ENCODE data around the gene DRAP1. TPM values are rescaled to one million over a fixed set of nuclear protein-coding genes. Genes with fewer than 3 reads are reported as not detected.

The DRAP1 gene
- total RNA-seq, 5 donors from 2014 or later (not counting 1 experiment from before 2014, with no cell fraction given) = 56.3 to 122 (median 107) TPM

DNA sequence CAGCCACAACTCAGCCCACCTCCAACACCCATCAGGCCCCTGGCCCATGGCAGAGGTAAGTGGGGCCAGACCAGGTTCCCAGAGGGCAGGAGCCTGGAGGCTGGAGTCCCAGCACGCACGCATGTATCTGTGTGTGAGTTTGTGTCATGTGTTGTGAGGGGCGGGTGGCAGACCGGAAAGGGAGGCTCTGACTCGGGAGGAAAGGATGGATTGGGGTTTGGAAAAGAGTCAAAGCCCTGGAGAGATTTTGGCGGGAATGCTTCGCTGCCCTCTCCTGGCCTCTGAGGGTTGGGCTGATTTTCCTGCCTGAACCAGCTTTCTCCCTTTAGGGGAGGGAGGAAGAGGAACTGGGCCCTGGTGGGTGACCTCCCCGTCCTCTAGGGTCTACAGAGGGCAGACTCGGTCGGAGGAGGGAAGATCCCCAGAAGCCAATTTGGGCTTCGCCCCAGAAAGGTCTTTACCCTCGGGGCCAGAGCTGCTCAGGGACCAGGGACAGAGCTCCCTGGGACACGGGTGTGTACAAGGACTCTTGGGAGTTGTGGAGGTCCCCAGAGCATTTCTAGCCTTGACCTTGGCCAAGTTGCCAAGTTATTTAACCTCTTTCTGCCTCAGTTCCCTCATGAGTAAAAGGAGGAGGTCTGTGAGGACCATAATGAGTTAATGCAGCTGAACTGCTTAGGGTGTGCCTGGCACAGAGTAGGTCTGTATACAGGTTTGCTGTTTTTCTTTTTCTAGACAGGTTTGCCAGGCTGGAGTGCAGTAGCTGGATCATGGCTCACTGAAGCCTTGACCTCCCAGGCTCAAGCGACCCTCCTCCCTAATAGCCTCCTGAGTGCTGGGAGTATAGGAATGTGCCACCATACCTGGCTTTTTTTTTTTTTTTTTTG, 7.3 kb upstream of the DRAP1 start:
- Mint-ChIP-seq H3K9me3 (no peaks in the 10 kb centered on the region), H3K27me3 (peaks cover under 1 to 4% of the 10 kb centered on the region in 2 donors), H3K36me3 (peaks cover 5% of the 10 kb centered on the region), H3K4me1 (peaks cover 20 to 28% (median 26%) of the 10 kb centered on the region in 3 donors), H3K4me3 (no peak overlapping the region), H3K27ac (no peak overlapping the region)
- Histone ChIP-seq H3K27ac (ENCODE audit: low read length) (no peak overlapping the region), H3K4me1 (ENCODE audit: control insufficient read depth in 1 of 2, extremely low read depth in 1 of 2, insufficient read depth in 2 of 2, low read length in 2 of 2) (peaks cover 3 to 28% of the 10 kb centered on the region in 2 experiments), H3K36me3 (ENCODE audit: control insufficient read depth in 2 of 2, extremely low read depth in 1 of 2, insufficient read depth in 1 of 2, low read length in 1 of 2) (peaks cover 0 to 3% of the 10 kb centered on the region in 2 donors), H3K4me3 (ENCODE audit: control insufficient read depth in 1 of 2, extremely low read depth in 1 of 2, low read length in 1 of 2) (no peak overlapping the region), H3K9me3 (no peaks in the 10 kb centered on the region), H3K27me3 (replicated peaks in 1 of 2; ENCODE audit: control insufficient read depth in 2 of 2, extremely low read depth in 1 of 2, insufficient read depth in 2 of 2, low read length in 1 of 2) (peaks cover 0 to 31% of the 10 kb centered on the region in 2 experiments)
- no peak for ATAC-seq (replicated peaks in 1 of 4)
- POLR2A ChIA-PET = no interaction called here
- CTCF ChIA-PET = no interaction called here
- no peak for DNase-seq
- 61% methylated on average over 10 of the region's 14 CpGs for WGBS (ENCODE audit: insufficient coverage)

- ChIA-PET CTCF (no interaction called here), POLR2A (no interaction called here)
- peaks cover 12 to 37% of the 10 kb centered on the region in 2 experiments for H3K4me1 ChIP-seq (ENCODE audit: control insufficient read depth in 1 of 2, extremely low read depth in 1 of 2, insufficient read depth in 2 of 2, low read length in 2 of 2)
- no peak overlapping the region for H3K4me3 Mint-ChIP-seq
- H3K36me3 ChIP-seq (ENCODE audit: control insufficient read depth in 2 of 2, extremely low read depth in 1 of 2, insufficient read depth in 1 of 2, low read length in 1 of 2) = peaks cover 0 to 11% of the 10 kb centered on the region in 2 donors
- H3K9me3 ChIP-seq = no peaks in the 10 kb centered on the region
- WGBS (ENCODE audit: insufficient coverage) = 72% methylated on average over 3 of the region's 4 CpGs
- ATAC-seq (replicated peaks in 1 of 4) = no peak
- no peaks in the 10 kb centered on the region for H3K9me3 Mint-ChIP-seq
- no peak overlapping the region for H3K27ac Mint-ChIP-seq
- H3K4me3 ChIP-seq (ENCODE audit: control insufficient read depth in 1 of 2, extremely low read depth in 1 of 2, low read length in 1 of 2) = no peak overlapping the region
- peaks cover 24 to 33% (median 32%) of the 10 kb centered on the region in 3 donors for H3K4me1 Mint-ChIP-seq
- H3K36me3 Mint-ChIP-seq = peaks cover 7% of the 10 kb centered on the region
- H3K27me3 ChIP-seq (replicated peaks in 1 of 2; ENCODE audit: control insufficient read depth in 2 of 2, extremely low read depth in 1 of 2, insufficient read depth in 2 of 2, low read length in 1 of 2) = peaks cover 0 to 24% of the 10 kb centered on the region in 2 experiments
- DNase-seq = no peak
- peaks cover 0 to 4% of the 10 kb centered on the region in 2 donors for H3K27me3 Mint-ChIP-seq
- no peak overlapping the region for H3K27ac ChIP-seq (ENCODE audit: low read length)
Measured at GRCh38 chr11:65912845-65913244, 6.4 kb upstream of the DRAP1 start.

GRCh38 chr11:65915101-65915820, 4.0 kb upstream of the DRAP1 start:
- Mint-ChIP-seq H3K27me3 (no peaks in the 10 kb centered on the region), H3K27ac (peak overlapping the region in 1 of 2 donors; percentile 2), H3K9me3 (no peaks in the 10 kb centered on the region), H3K36me3 (peaks cover 7% of the 10 kb centered on the region), H3K4me1 (peaks cover 29 to 36% (median 29%) of the 10 kb centered on the region in 3 donors), H3K4me3 (no peak overlapping the region)
- H3K9me3 ChIP-seq = no peaks in the 10 kb centered on the region
- ChIA-PET CTCF (interaction anchor here in 1 of 2 donors (0.7 kb wide), 2 partner anchors 14 to 48 kb away, joined by 3 to 4 read pairs; no protein-coding TSS in a partner anchor), POLR2A (no interaction called here)
- H3K36me3 ChIP-seq (ENCODE audit: control insufficient read depth in 2 of 2, extremely low read depth in 1 of 2, insufficient read depth in 1 of 2, low read length in 1 of 2) = peaks cover 0 to 12% of the 10 kb centered on the region in 2 donors
- H3K4me3 ChIP-seq (ENCODE audit: control insufficient read depth in 1 of 2, extremely low read depth in 1 of 2, low read length in 1 of 2) = no peak overlapping the region
- ATAC-seq (replicated peaks in 1 of 4) (no peak), DNase-seq (no peak)
- H3K27me3 ChIP-seq (replicated peaks in 1 of 2; ENCODE audit: control insufficient read depth in 2 of 2, extremely low read depth in 1 of 2, insufficient read depth in 2 of 2, low read length in 1 of 2) = peaks cover 0 to 17% of the 10 kb centered on the region in 2 experiments
- H3K27ac ChIP-seq (ENCODE audit: low read length) = no peak overlapping the region
- peaks cover 18 to 44% of the 10 kb centered on the region in 2 experiments for H3K4me1 ChIP-seq (ENCODE audit: control insufficient read depth in 1 of 2, extremely low read depth in 1 of 2, insufficient read depth in 2 of 2, low read length in 2 of 2)
- WGBS (ENCODE audit: insufficient coverage) = 87% methylated on average over 9 of the region's 10 CpGs

DNA sequence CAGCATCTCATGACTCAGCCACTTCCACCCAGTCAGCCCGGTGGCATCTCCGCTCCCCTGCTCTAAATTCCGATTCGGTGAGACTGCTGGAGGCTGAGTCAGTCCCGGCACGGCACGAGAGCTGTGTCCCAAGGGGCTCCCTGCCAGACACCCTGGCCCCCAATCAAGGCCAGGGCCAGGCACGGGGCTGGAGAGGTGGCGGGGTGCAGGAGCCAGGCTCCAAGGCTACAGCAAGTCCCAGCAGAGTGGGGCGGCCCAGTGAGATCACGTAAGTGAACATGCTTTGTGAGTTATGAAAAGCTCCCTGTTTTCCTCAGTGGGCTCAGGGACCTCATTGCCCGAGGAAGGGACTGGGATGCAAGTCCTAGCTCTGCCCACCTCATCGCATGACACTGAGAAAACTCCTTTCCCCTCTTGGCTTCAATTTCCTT, 3.4 kb upstream of the DRAP1 start:
- peaks cover 0 to 15% of the 10 kb centered on the region in 2 donors for H3K36me3 ChIP-seq (ENCODE audit: control insufficient read depth in 2 of 2, extremely low read depth in 1 of 2, insufficient read depth in 1 of 2, low read length in 1 of 2)
- H3K4me1 Mint-ChIP-seq = peaks cover 31 to 42% (median 33%) of the 10 kb centered on the region in 3 donors
- no peaks in the 10 kb centered on the region for H3K27me3 Mint-ChIP-seq
- H3K9me3 Mint-ChIP-seq = no peaks in the 10 kb centered on the region
- H3K4me3 ChIP-seq (ENCODE audit: control insufficient read depth in 1 of 2, extremely low read depth in 1 of 2, low read length in 1 of 2) = no peak overlapping the region
- H3K9me3 ChIP-seq = no peaks in the 10 kb centered on the region
- DNase-seq (no peak), ATAC-seq (replicated peaks in 1 of 4) (no peak)
- H3K4me3 Mint-ChIP-seq = no peak overlapping the region
- 80% methylated on average over 9 of the region's 13 CpGs for WGBS (ENCODE audit: insufficient coverage)
- ChIA-PET POLR2A (no interaction called here), CTCF (no interaction called here)
- H3K27ac Mint-ChIP-seq = peak overlapping the region in 1 of 2 donors; percentile 64
- no peak overlapping the region for H3K27ac ChIP-seq (ENCODE audit: low read length)
- peaks cover 0 to 12% of the 10 kb centered on the region in 2 experiments for H3K27me3 ChIP-seq (replicated peaks in 1 of 2; ENCODE audit: control insufficient read depth in 2 of 2, extremely low read depth in 1 of 2, insufficient read depth in 2 of 2, low read length in 1 of 2)
- H3K4me1 ChIP-seq (ENCODE audit: control insufficient read depth in 1 of 2, extremely low read depth in 1 of 2, insufficient read depth in 2 of 2, low read length in 2 of 2) = peaks cover 24 to 50% of the 10 kb centered on the region in 2 experiments
- H3K36me3 Mint-ChIP-seq = peaks cover 7% of the 10 kb centered on the region

DNA sequence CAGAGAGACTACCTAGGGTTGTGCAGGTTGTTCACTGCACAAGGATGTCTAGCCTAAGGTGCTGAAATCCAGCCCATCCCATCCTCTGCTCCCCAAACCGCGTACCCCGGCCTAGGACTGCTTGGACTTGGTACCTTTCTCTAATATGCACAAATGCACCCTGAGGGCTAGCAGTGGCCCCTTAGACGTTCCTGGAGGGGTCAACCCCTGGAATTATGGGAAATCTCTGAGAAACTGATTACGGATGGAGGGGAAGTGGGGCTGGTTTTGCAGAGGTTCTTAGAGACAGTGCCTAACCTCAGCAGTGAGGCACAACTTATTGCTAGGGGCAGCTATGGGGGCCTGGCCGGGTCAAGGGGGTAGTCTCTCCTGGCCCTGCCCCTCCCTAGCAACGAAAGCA, 2.8 kb upstream of the DRAP1 start:
- peaks cover 0 to 16% of the 10 kb centered on the region in 2 donors for H3K36me3 ChIP-seq (ENCODE audit: control insufficient read depth in 2 of 2, extremely low read depth in 1 of 2, insufficient read depth in 1 of 2, low read length in 1 of 2)
- peak overlapping the region; percentile 36 to 64 for H3K27ac Mint-ChIP-seq
- no peak overlapping the region for H3K4me3 ChIP-seq (ENCODE audit: control insufficient read depth in 1 of 2, extremely low read depth in 1 of 2, low read length in 1 of 2)
- no peaks in the 10 kb centered on the region for H3K9me3 Mint-ChIP-seq
- 50% methylated on average over 2 of the region's 7 CpGs for WGBS (ENCODE audit: insufficient coverage)
- no peak overlapping the region for H3K27ac ChIP-seq (ENCODE audit: low read length)
- peaks cover 7% of the 10 kb centered on the region for H3K36me3 Mint-ChIP-seq
- no peaks in the 10 kb centered on the region for H3K27me3 Mint-ChIP-seq
- peaks cover 0 to 7% of the 10 kb centered on the region in 2 experiments for H3K27me3 ChIP-seq (replicated peaks in 1 of 2; ENCODE audit: control insufficient read depth in 2 of 2, extremely low read depth in 1 of 2, insufficient read depth in 2 of 2, low read length in 1 of 2)
- H3K4me3 Mint-ChIP-seq = peak overlapping the region; percentile 85 to 90 (median 86)
- ChIA-PET POLR2A (no interaction called here), CTCF (no interaction called here)
- no peak for ATAC-seq (replicated peaks in 1 of 4)
- H3K4me1 Mint-ChIP-seq = peaks cover 31 to 43% (median 34%) of the 10 kb centered on the region in 3 donors
- DNase-seq = no peak
- peaks cover 27 to 56% of the 10 kb centered on the region in 2 experiments for H3K4me1 ChIP-seq (ENCODE audit: control insufficient read depth in 1 of 2, extremely low read depth in 1 of 2, insufficient read depth in 2 of 2, low read length in 2 of 2)
- no peaks in the 10 kb centered on the region for H3K9me3 ChIP-seq

GRCh38 chr11:65917077-65917433, 2.2 kb upstream of the DRAP1 start:
- ATAC-seq (replicated peaks in 1 of 4) (no peak), DNase-seq (no peak)
- no peaks in the 10 kb centered on the region for H3K9me3 Mint-ChIP-seq
- peak overlapping the region in 1 of 2 donors; percentile 72 for H3K27ac Mint-ChIP-seq
- POLR2A ChIA-PET = no interaction called here
- peak overlapping the region in 1 of 2 donors; percentile 23 for H3K4me3 ChIP-seq (ENCODE audit: control insufficient read depth in 1 of 2, extremely low read depth in 1 of 2, low read length in 1 of 2)
- H3K4me1 Mint-ChIP-seq = peaks cover 36 to 47% (median 38%) of the 10 kb centered on the region in 3 donors
- peaks cover 8% of the 10 kb centered on the region for H3K36me3 Mint-ChIP-seq
- 100% methylated on average over 3 of the region's 3 CpGs for WGBS (ENCODE audit: insufficient coverage)
- peaks cover 2 to 20% of the 10 kb centered on the region in 2 donors for H3K36me3 ChIP-seq (ENCODE audit: control insufficient read depth in 2 of 2, extremely low read depth in 1 of 2, insufficient read depth in 1 of 2, low read length in 1 of 2)
- H3K27me3 ChIP-seq (replicated peaks in 1 of 2; ENCODE audit: control insufficient read depth in 2 of 2, extremely low read depth in 1 of 2, insufficient read depth in 2 of 2, low read length in 1 of 2) = peaks cover 0 to under 1% of the 10 kb centered on the region in 2 experiments
- H3K9me3 ChIP-seq = no peaks in the 10 kb centered on the region
- H3K27ac ChIP-seq (ENCODE audit: low read length) = no peak overlapping the region
- H3K4me1 ChIP-seq (ENCODE audit: control insufficient read depth in 1 of 2, extremely low read depth in 1 of 2, insufficient read depth in 2 of 2, low read length in 2 of 2) = peaks cover 27 to 58% of the 10 kb centered on the region in 2 experiments
- peak overlapping the region; percentile 85 to 90 (median 86) for H3K4me3 Mint-ChIP-seq
- CTCF ChIA-PET = no interaction called here
- no peaks in the 10 kb centered on the region for H3K27me3 Mint-ChIP-seq

All from T-cell (primary cell).